DMS153 (cell line): ENCODE data around the gene HLA-E.
"Not testable (repeated sequence)": the region's sequence is repeated elsewhere in the genome, so short reads cannot be mapped to it uniquely, and the experiment has no call there.

Experiments used
- DNase-seq: peaks from one replicate; lab custom pipeline; 2025; lab: John Stamatoyannopoulos, UW

The HLA-E gene

DNA sequence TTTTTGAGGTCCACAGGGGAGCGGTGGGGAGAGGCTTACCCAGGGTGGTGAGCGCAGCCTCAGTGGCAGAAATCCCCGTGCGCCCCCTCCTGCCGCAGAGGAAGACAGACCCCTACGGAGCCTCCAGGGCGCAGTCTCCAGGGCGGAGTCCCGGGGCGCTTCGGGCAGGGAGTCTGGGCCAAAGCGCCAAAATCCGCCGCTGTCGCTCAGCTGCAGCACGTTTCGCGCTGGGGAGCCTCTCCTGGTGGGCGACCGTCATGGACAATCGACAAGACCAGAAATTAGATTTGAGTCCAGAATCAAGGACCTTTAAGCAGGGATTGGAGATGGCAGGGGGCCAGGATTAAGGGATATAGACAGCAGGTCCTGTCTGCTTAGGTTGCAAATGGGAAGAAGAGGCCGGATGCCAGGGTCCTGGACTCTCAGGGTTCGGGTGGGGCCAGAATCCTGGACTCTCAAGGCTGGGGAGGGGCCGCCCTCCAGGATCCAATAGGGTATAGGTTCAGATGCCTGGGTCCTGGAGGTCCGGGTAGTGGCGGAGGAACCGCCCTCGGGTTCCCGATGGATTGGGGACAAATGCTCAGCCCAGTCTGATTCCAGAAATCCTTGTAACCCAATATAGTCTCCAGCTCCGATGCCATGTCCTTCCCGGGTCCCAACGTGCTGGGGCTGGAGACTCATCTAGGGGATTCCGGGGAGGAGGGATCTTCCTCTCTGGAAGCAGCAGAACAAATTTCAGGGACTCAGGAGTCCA lies 7.9 kb upstream of the HLA-E start:
- DNase-seq, result no peak

GRCh38 chr6:30481965-30482644 lies 7.2 kb upstream of the HLA-E start:
- DNase-seq, result peak; percentile 4

- DNase-seq, result no peak
Measured at GRCh38 chr6:30483677-30484279, 5.5 kb upstream of the HLA-E start.

- no peak for DNase-seq
Measured at GRCh38 chr6:30485236-30485635, 4.1 kb upstream of the HLA-E start.

- no peak for DNase-seq
Measured at GRCh38 chr6:30487926-30488325, 1.4 kb upstream of the HLA-E start.

DNA sequence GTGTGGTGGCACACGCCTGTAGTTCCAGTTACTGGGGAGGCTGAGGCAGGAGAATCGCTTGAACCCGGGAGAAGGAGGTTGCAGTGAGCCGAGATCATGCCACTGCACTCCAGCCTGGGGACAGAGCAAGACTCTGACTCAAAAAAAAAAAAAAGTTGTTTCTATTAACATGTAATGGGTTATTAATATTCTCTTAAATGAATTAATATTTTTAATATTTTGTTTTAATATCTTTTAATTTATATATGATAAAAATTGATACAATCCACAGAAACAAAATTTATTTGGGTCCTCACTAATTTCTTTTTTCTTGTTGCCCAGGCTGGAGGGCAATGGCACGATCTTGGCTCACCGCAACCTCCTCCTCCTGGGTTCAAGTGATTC lies 620 bp upstream of the HLA-E start:
- not testable (repeated sequence) for DNase-seq

DNA sequence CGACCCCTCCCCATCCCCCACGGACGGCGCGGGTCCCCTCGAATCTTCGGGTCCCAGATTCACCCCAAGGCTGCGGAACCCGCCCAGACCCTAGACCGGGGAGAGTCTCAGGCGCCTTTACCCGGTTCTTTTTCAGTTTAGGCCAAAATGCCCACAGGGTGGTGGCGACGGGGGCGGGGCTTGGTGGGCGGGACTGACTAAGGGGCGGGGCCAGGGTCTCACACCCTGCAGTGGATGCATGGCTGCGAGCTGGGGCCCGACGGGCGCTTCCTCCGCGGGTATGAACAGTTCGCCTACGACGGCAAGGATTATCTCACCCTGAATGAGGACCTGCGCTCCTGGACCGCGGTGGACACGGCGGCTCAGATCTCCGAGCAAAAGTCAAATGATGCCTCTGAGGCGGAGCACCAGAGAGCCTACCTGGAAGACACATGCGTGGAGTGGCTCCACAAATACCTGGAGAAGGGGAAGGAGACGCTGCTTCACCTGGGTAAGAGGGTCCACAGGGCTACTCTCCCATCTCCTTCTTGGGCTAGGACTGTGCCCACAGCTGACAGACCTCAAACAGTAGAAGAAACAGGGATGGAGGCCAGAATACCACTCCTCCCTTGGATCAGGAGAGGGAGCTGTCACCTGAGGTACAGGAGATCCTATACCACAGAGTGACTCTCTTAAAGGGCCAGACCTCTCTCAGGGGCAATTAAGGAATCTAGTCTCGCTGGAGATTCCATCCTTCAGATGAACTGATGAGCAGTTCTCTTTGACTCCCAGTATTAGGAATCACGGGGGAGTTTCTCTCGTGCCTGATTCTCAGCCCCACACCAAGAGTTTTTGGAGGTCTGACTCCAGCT lies 942 bp downstream of the HLA-E start:
- DNase-seq, result no peak

DNA sequence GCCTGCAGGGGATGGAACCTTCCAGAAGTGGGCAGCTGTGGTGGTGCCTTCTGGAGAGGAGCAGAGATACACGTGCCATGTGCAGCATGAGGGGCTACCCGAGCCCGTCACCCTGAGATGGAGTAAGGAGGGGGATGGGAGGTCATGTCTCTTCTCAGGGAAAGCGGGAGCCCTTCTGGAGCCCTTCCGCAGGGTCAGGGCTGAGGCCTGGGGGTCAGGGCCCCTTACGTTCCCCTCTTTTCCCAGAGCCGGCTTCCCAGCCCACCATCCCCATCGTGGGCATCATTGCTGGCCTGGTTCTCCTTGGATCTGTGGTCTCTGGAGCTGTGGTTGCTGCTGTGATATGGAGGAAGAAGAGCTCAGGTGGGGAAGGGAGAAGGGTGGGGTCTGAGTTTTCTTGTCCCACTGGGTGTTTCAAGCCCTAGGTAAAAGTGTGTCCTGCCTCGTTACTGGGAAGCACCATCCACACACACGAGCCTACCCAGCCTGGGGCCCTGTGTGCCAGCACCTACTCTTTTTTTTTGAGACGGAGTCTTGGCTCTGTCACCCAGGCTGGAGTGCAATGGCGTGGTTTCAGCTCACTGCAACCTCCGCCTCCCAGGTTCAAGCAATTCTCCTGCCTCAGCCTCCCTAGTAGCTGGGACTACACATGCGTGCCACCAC lies 2.1 kb downstream of the HLA-E start:
- not testable (repeated sequence) for DNase-seq

DNA sequence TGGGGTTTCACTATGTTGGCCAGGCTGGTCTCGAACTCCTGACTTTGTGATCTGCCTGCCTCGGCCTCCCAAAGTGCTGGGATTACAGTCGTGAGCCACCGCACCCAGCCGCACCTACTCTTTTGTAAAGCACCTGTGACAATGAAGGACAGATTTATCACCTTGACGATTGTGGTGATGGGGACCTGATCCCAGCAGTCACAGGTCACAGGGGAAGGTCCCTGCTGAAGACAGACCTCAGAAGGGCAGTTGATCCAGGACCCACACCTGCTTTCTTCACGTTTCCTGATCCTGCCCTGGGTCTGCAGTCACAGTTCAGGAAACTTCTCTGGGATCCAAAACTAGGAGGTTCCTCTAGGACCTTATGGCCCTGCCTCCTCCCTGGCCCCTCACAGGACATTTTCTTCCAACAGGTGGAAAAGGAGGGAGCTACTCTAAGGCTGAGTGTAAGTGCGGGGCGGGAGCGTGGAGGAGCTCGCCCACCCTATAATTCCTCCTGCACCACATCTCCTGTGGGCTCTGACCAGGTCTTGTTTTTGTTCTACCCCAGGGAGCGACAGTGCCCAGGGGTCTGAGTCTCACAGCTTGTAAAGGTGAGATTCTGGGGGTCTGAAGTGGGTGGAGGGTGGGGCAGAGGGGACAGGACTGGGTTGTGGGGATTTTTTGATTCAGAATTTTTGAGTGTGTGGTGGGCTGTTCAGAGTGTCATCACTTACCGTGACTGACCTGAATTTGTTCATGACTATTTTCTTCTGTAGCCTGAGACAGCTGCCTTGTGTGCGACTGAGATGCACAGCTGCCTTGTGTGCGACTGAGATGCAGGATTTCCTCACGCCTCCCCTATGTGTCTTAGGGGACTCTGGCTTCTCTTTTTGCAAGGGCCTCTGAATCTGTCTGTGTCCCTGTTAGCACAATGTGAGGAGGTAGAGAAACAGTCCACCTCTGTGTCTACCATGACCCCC lies 3.0 kb downstream of the HLA-E start:
- no peak for DNase-seq

GRCh38 chr6:30493643-30494250 lies 4.4 kb downstream of the HLA-E start:
- DNase-seq, result no peak

DNA sequence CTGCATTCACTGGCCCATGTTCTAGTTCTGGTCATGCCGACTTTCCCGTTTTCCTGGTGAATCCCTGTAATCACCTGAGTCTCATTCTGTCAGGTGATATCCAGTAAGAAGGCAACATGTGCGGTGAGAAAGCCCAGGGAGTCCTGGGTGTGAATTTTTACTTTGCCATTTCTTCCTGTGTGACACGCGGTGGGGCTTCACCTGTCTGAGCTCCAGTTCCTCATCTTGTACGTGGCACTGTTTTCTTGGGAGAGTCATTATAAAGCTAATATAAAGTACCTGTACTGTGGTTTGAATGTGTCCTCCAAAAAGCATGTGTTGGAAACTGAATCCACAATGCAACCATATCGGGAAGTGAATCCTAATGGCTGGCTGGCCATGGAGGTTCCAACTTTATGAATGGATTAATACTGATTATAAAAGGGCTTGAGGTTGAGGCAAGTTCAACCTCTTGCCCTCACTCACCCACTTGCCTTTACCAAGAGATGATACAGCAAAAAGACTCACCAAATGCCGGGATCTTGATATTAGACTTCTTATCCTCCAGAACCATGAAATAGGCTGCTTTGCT lies 5.1 kb downstream of the HLA-E start:
- DNase-seq, result no peak

GRCh38 chr6:30495060-30495459 lies 5.8 kb downstream of the HLA-E start:
- DNase-seq, result not testable (repeated sequence)

DNA sequence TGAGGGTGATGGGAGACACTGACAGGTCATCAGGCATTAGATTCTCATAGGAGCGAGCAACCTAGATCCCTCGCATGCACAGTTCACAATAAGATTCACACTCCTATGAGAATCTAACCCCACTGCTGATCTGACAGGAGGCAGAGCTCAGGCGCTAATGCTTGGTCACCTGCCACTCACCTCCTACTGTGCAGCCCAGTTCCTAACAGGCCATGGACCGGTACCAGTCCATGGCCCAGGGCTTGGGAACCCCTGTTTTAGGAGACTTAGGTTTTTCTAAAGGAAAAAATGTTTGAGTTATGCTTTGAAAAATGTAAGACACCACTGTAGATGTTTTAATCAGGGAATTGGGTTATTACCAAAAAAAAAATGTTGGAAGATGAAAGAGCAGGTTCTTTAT lies 6.7 kb downstream of the HLA-E start:
- no peak for DNase-seq

GRCh38 chr6:30497261-30497599 lies 7.9 kb downstream of the HLA-E start:
- not testable (repeated sequence) for DNase-seq

DNA sequence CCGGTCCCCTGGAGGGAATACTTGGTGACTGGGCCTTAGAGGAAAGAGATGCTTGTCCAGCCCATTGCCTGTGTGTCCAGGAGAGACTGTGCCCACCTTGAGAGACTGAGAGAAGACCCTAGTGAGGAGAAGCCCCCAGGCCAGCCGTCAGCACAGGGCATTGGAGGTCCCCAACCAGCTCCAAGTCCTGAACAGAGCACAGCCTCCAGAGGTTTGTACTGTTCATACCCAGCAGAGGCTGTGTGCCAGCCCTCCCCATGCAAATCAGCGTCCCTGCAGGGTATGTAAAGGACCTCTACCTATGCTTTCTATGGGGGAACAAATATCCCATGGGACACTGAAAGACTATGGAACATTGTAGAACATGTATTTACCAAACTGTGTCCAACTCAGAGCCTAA lies 8.4 kb downstream of the HLA-E start:
- no peak for DNase-seq

DNA sequence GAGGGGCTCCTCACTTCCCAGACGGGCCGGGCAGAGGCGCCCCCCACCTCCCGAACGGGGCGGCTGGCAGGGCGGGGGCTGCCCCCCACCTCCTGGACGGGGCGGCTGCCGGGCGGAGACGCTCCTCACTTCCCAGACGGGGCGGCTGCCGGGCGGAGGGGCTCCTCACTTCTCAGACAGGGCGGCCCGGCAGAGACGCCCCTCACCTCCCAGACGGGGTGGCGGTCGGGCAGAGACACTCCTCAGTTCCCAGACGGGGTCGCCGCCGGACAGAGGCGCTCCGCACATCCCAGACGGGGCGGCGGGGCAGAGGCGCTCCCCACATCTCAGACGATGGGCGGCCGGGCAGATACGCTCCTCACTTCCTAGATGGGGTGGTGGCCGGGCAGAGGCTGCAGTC lies 9.4 kb downstream of the HLA-E start:
- DNase-seq, result not testable (repeated sequence)

GRCh38 chr6:30500421-30501355 lies 11.4 kb downstream of the HLA-E start:
- no peak for DNase-seq

- DNase-seq, result no peak
Measured at GRCh38 chr6:30507849-30508827, 18.8 kb downstream of the HLA-E start.
